ENCODE results near the gene FAM149B1.

FAM149B1 gene

GRCh38 chr10:73281097-73281496 lies 113.2 kb downstream of the FAM149B1 start:
- DNase-seq (ENCODE audit: low read depth in 2 of 2) = no peak

GRCh38 chr10:73287441-73287840 lies 119.5 kb downstream of the FAM149B1 start:
- no peak for DNase-seq (ENCODE audit: low read depth in 2 of 2)

GRCh38 chr10:73289958-73290357 lies 122.0 kb downstream of the FAM149B1 start:
- no peak for DNase-seq (ENCODE audit: low read depth in 2 of 2)

GRCh38 chr10:73293461-73293860 lies 125.5 kb downstream of the FAM149B1 start:
- DNase-seq (ENCODE audit: low read depth in 2 of 2) = no peak
